HG02870 (cell line): Measurements from ENCODE around the gene CLEC16A.

Experiments
- ATAC-seq: cut with Tn5 transposase; IDR thresholded peaks from one replicate; pipeline ENCODE4 v1.9.1; 2021; ENCODE audit warnings: mild to moderate bottlenecking, moderate library complexity; ENCODE audit not compliant: unreplicated experiment

Gene CLEC16A

GRCh38 chr16:11147754-11148444 lies 203.5 kb downstream of the CLEC16A start:
- ATAC-seq: no peak

DNA sequence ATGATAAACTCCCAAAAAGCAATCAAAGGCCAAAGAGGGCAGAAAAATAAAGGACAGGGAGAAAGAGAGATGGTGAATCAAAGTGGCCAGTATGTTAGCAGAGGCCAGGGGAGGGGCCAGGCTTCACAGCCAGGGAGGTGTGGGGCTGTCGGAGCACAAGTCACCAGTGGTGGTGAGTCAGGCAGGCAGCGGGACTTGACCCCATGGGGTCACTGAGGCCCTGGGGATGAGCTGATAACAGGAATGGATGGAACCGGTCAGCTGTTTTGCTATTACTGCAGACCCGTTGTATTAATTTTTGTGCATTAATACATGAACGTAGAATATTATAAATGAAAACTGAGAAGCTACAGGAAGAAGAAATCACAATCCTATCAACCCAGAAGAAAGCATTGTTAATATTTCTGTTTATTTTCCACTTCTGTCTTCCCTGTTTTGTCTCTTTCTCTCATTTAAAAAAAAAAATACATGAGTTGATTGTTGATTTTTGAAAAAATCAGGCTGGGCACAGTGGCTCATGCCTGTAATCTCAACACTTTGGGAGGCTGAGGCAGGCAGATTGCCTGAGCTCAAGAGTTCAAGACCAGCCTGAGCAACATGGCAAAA lies 204.8 kb downstream of the CLEC16A start:
- ATAC-seq: no peak

GRCh38 chr16:11150190-11150589 lies 205.8 kb downstream of the CLEC16A start:
- no peak for ATAC-seq

- no peak for ATAC-seq
Observed at GRCh38 chr16:11151156-11151884, 207.0 kb downstream of the CLEC16A start.

DNA sequence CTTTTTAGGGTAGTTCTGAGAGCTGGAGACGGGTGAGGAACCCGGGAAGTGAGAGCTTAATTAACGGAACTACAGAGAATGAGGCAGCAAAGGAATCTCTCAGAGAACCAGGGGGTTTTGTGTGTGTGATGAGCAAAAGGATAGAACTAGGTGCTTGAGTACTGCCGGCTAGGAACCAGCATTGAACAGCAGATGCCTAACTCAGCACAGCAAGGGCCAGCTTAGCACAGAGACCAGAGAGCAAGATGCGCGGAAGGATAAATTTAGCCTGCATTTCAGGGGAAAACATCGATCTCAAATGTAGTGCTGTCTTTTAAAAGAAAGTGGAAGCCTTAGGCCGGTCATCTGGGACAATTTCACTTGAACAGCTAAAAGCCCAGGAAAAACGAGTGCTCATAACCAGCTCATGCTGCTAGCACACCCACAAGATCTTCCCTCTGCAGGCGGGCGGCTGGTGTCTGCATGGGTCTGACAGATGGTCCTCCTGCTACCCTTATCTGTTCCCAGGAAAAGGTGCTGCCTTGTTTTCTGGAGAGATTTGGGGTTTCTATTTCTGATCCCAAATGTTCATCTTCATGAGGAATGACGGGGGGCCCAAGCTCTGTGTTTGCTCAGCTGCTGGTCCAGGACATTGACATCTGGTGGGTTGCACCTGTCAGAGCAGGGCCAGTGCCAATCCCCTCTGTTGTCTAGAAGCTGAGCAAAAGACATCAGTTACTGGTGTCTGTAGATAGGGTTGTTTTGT lies 207.7 kb downstream of the CLEC16A start:
- no peak for ATAC-seq

- no peak for ATAC-seq
Observed at GRCh38 chr16:11152677-11153331, 208.4 kb downstream of the CLEC16A start.

- ATAC-seq: no peak
Observed at GRCh38 chr16:11155284-11155806, 211.0 kb downstream of the CLEC16A start.

- ATAC-seq: no peak
Observed at GRCh38 chr16:11156401-11156800, 212.0 kb downstream of the CLEC16A start.

- no peak for ATAC-seq
Observed at GRCh38 chr16:11157143-11157542, 212.8 kb downstream of the CLEC16A start.

DNA sequence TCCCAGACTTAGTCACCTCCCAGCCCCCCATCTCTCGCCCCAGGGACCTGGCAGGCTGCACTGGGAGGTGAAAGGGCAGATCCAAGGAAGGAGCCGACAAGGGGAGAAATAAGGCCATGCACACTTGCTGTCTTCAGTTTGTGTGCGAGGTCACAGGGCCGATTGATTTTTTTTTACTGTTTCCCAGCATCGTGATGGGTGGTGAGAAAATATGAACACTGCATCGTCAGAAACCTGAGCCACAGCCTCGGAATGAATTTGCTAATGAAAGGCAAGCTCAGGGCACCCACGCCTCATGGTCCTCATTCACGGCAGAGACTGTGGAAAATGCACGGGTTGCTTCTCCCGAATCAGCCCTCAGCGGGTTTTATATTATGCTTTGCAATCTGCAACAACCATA lies 213.7 kb downstream of the CLEC16A start:
- no peak for ATAC-seq

GRCh38 chr16:11159282-11159681 lies 214.9 kb downstream of the CLEC16A start:
- ATAC-seq: no peak

DNA sequence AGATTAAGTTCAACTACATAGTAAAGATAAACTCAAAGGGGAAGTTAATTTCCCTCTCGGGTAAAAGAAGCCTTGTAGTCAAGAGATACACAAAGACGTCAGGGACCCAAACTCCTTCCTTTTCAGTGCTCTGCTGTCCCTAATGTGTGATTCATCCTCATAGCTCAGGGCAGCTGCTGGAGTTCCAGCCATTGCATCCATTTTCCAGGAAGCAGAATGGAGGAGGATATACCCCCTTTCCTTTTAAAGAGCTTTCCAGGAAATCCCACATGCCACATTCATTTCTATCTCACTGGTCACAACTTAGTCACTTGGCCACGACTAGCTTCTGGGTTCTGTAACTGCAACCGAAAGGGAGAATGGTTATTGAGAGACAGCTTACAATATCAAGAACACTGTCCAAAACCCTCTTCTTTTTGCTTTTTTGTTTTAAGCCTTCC lies 216.3 kb downstream of the CLEC16A start:
- no peak for ATAC-seq

- ATAC-seq: no peak
Observed at GRCh38 chr16:11161439-11161838, 217.1 kb downstream of the CLEC16A start.

- ATAC-seq: no peak
Observed at GRCh38 chr16:11161974-11162373, 217.6 kb downstream of the CLEC16A start.

DNA sequence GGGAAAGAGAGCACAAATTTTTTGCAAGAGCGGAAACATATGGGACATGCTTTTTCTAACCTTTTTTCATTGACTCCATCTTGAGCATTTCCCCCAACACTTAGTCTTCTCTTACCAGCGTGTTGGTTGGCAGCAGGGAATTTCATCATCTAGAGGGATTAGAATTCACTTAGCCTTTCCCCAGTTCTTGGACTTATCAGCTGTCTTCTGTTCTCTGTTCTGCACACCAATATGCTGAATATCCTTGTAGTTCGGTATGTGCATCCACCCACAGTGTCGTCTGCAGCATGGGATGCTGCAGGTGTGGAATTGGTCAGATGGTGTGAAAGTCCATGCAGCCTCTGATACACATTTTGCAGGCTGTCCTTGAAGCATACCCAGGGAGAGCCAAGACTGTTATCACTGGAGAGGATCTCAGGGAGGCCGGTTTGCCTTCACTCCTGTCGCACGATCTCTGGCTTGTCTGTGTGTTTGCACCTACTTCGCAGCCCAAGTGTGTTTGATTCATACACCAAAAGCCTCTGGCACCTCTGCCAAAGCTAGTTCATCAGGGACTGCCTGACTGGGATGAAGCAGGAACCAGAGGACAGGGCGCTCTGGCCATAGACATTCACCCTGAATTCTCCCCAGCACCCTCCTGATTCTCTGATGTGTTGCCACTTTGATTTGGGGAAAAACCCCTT lies 218.4 kb downstream of the CLEC16A start:
- ATAC-seq: no peak

GRCh38 chr16:11163761-11164261 lies 219.4 kb downstream of the CLEC16A start:
- ATAC-seq: no peak

GRCh38 chr16:11164482-11165270 lies 220.3 kb downstream of the CLEC16A start:
- ATAC-seq: no peak

- no peak for ATAC-seq
Observed at GRCh38 chr16:11165349-11165748, 221.0 kb downstream of the CLEC16A start.
